ENCODE data around the gene CPSF3.
A peak's percentile ranks its signal among the peaks of the same experiment; 100 is the strongest.

CPSF3 gene

GRCh38 chr2:9419541-9419940 lies 3.9 kb upstream of the CPSF3 start:
- Histone ChIP-seq H3K4me3 (ENCODE audit: insufficient read depth, low read depth, low read length, poor library complexity, severe bottlenecking) (no peak overlapping the region), H3K27me3 (replicated peaks; ENCODE audit: control insufficient read depth, insufficient read depth, low read length, poor library complexity, severe bottlenecking) (no peaks in the 10 kb centered on the region), H3K36me3 (ENCODE audit: control insufficient read depth, insufficient read depth, low read length) (peaks cover 6% of the 10 kb centered on the region), H3K27ac (ENCODE audit: insufficient read depth, low read length, poor library complexity, severe bottlenecking) (no peak overlapping the region), H3K9me3 (ENCODE audit: control insufficient read depth, low read length) (no peaks in the 10 kb centered on the region), H3K4me1 (ENCODE audit: control insufficient read depth, insufficient read depth, low read length, poor library complexity, severe bottlenecking) (peaks cover 15% of the 10 kb centered on the region)
- no peak for DNase-seq

GRCh38 chr2:9420495-9420894 lies 3.0 kb upstream of the CPSF3 start:
- DNase-seq: no peak
- Histone ChIP-seq H3K27me3 (replicated peaks; ENCODE audit: control insufficient read depth, insufficient read depth, low read length, poor library complexity, severe bottlenecking) (no peaks in the 10 kb centered on the region), H3K4me1 (ENCODE audit: control insufficient read depth, insufficient read depth, low read length, poor library complexity, severe bottlenecking) (peaks cover 15% of the 10 kb centered on the region), H3K9me3 (ENCODE audit: control insufficient read depth, low read length) (no peaks in the 10 kb centered on the region), H3K27ac (ENCODE audit: insufficient read depth, low read length, poor library complexity, severe bottlenecking) (no peak overlapping the region), H3K36me3 (ENCODE audit: control insufficient read depth, insufficient read depth, low read length) (peaks cover 6% of the 10 kb centered on the region), H3K4me3 (ENCODE audit: insufficient read depth, low read depth, low read length, poor library complexity, severe bottlenecking) (no peak overlapping the region)

- peak in 2 of 3 donors; percentile 15 to 18 for DNase-seq
- Histone ChIP-seq H3K27me3 (replicated peaks; ENCODE audit: control insufficient read depth, insufficient read depth, low read length, poor library complexity, severe bottlenecking) (no peaks in the 10 kb centered on the region), H3K36me3 (ENCODE audit: control insufficient read depth, insufficient read depth, low read length) (peaks cover 6% of the 10 kb centered on the region), H3K9me3 (ENCODE audit: control insufficient read depth, low read length) (no peaks in the 10 kb centered on the region), H3K4me1 (ENCODE audit: control insufficient read depth, insufficient read depth, low read length, poor library complexity, severe bottlenecking) (peaks cover 15% of the 10 kb centered on the region), H3K27ac (ENCODE audit: insufficient read depth, low read length, poor library complexity, severe bottlenecking) (peak overlapping the region; percentile 70), H3K4me3 (ENCODE audit: insufficient read depth, low read depth, low read length, poor library complexity, severe bottlenecking) (peak overlapping the region; percentile 76)
Measured at GRCh38 chr2:9422321-9423099, 944 bp upstream of the CPSF3 start.

GRCh38 chr2:9423922-9424272 lies 443 bp downstream of the CPSF3 start:
- H3K36me3 ChIP-seq (ENCODE audit: control insufficient read depth, insufficient read depth, low read length): peaks cover 1% of the 10 kb centered on the region
- no peaks in the 10 kb centered on the region for H3K27me3 ChIP-seq (replicated peaks; ENCODE audit: control insufficient read depth, insufficient read depth, low read length, poor library complexity, severe bottlenecking)
- DNase-seq: peak in 2 of 3 donors; percentile 1 to 7
- peaks cover 15% of the 10 kb centered on the region for H3K4me1 ChIP-seq (ENCODE audit: control insufficient read depth, insufficient read depth, low read length, poor library complexity, severe bottlenecking)
- H3K9me3 ChIP-seq (ENCODE audit: control insufficient read depth, low read length): no peaks in the 10 kb centered on the region
- peak overlapping the region; percentile 76 for H3K4me3 ChIP-seq (ENCODE audit: insufficient read depth, low read depth, low read length, poor library complexity, severe bottlenecking)
- H3K27ac ChIP-seq (ENCODE audit: insufficient read depth, low read length, poor library complexity, severe bottlenecking): peak overlapping the region; percentile 70

GRCh38 chr2:9424447-9425164 lies 1.2 kb downstream of the CPSF3 start:
- peak overlapping the region; percentile 76 for H3K4me3 ChIP-seq (ENCODE audit: insufficient read depth, low read depth, low read length, poor library complexity, severe bottlenecking)
- H3K4me1 ChIP-seq (ENCODE audit: control insufficient read depth, insufficient read depth, low read length, poor library complexity, severe bottlenecking): peaks cover 15% of the 10 kb centered on the region
- H3K9me3 ChIP-seq (ENCODE audit: control insufficient read depth, low read length): no peaks in the 10 kb centered on the region
- no peak for DNase-seq
- peaks cover 7% of the 10 kb centered on the region for H3K36me3 ChIP-seq (ENCODE audit: control insufficient read depth, insufficient read depth, low read length)
- peak overlapping the region; percentile 70 for H3K27ac ChIP-seq (ENCODE audit: insufficient read depth, low read length, poor library complexity, severe bottlenecking)
- no peaks in the 10 kb centered on the region for H3K27me3 ChIP-seq (replicated peaks; ENCODE audit: control insufficient read depth, insufficient read depth, low read length, poor library complexity, severe bottlenecking)

GRCh38 chr2:9428965-9429577 lies 5.6 kb downstream of the CPSF3 start:
- Histone ChIP-seq H3K27ac (ENCODE audit: insufficient read depth, low read length, poor library complexity, severe bottlenecking) (no peak overlapping the region), H3K9me3 (ENCODE audit: control insufficient read depth, low read length) (no peaks in the 10 kb centered on the region), H3K36me3 (ENCODE audit: control insufficient read depth, insufficient read depth, low read length) (peaks cover 29% of the 10 kb centered on the region), H3K4me1 (ENCODE audit: control insufficient read depth, insufficient read depth, low read length, poor library complexity, severe bottlenecking) (peaks cover 3% of the 10 kb centered on the region), H3K4me3 (ENCODE audit: insufficient read depth, low read depth, low read length, poor library complexity, severe bottlenecking) (no peak overlapping the region), H3K27me3 (replicated peaks; ENCODE audit: control insufficient read depth, insufficient read depth, low read length, poor library complexity, severe bottlenecking) (no peaks in the 10 kb centered on the region)
- DNase-seq: no peak

- peaks cover 29% of the 10 kb centered on the region for H3K36me3 ChIP-seq (ENCODE audit: control insufficient read depth, insufficient read depth, low read length)
- DNase-seq: no peak
- no peak overlapping the region for H3K27ac ChIP-seq (ENCODE audit: insufficient read depth, low read length, poor library complexity, severe bottlenecking)
- no peaks in the 10 kb centered on the region for H3K27me3 ChIP-seq (replicated peaks; ENCODE audit: control insufficient read depth, insufficient read depth, low read length, poor library complexity, severe bottlenecking)
- H3K9me3 ChIP-seq (ENCODE audit: control insufficient read depth, low read length): no peaks in the 10 kb centered on the region
- no peak overlapping the region for H3K4me3 ChIP-seq (ENCODE audit: insufficient read depth, low read depth, low read length, poor library complexity, severe bottlenecking)
- no peaks in the 10 kb centered on the region for H3K4me1 ChIP-seq (ENCODE audit: control insufficient read depth, insufficient read depth, low read length, poor library complexity, severe bottlenecking)
Measured at GRCh38 chr2:9430316-9431293, 7.2 kb downstream of the CPSF3 start.

- DNase-seq: no peak
- Histone ChIP-seq H3K4me1 (ENCODE audit: control insufficient read depth, insufficient read depth, low read length, poor library complexity, severe bottlenecking) (no peaks in the 10 kb centered on the region), H3K9me3 (ENCODE audit: control insufficient read depth, low read length) (no peaks in the 10 kb centered on the region), H3K27ac (ENCODE audit: insufficient read depth, low read length, poor library complexity, severe bottlenecking) (no peak overlapping the region), H3K4me3 (ENCODE audit: insufficient read depth, low read depth, low read length, poor library complexity, severe bottlenecking) (no peak overlapping the region), H3K27me3 (replicated peaks; ENCODE audit: control insufficient read depth, insufficient read depth, low read length, poor library complexity, severe bottlenecking) (no peaks in the 10 kb centered on the region), H3K36me3 (ENCODE audit: control insufficient read depth, insufficient read depth, low read length) (peaks cover 34% of the 10 kb centered on the region)
Measured at GRCh38 chr2:9434489-9434888, 11.0 kb downstream of the CPSF3 start.

- Histone ChIP-seq H3K27ac (ENCODE audit: insufficient read depth, low read length, poor library complexity, severe bottlenecking) (no peak overlapping the region), H3K4me3 (ENCODE audit: insufficient read depth, low read depth, low read length, poor library complexity, severe bottlenecking) (no peak overlapping the region)
- DNase-seq: no peak
Measured at GRCh38 chr2:9439536-9439935, 16.1 kb downstream of the CPSF3 start.

More at GRCh38 chr2:9439536-9439935, 16.1 kb downstream of the CPSF3 start:
- H3K4me1 ChIP-seq (ENCODE audit: control insufficient read depth, insufficient read depth, low read length, poor library complexity, severe bottlenecking): no peaks in the 10 kb centered on the region
- no peaks in the 10 kb centered on the region for H3K9me3 ChIP-seq (ENCODE audit: control insufficient read depth, low read length)
- peaks cover 41% of the 10 kb centered on the region for H3K36me3 ChIP-seq (ENCODE audit: control insufficient read depth, insufficient read depth, low read length)
- no peaks in the 10 kb centered on the region for H3K27me3 ChIP-seq (replicated peaks; ENCODE audit: control insufficient read depth, insufficient read depth, low read length, poor library complexity, severe bottlenecking)
